SK-N-DZ (cell line): ENCODE results near the gene TOX2.

Experiments used
- DNase-seq: peaks from one replicate; pipeline ENCODE4 v3.0.0-alpha.2; 2015; ENCODE audit warnings: low spot score

TOX2 gene

GRCh38 chr20:43977252-43977651, 62.6 kb downstream of the TOX2 start:
- DNase-seq: no peak

GRCh38 chr20:43977962-43978361, 63.3 kb downstream of the TOX2 start:
- DNase-seq: no peak

- no peak for DNase-seq
These were observed 65.0 kb downstream of the TOX2 start for GRCh38 chr20:43979576-43980105.

GRCh38 chr20:43981540-43981939, 66.9 kb downstream of the TOX2 start:
- DNase-seq: no peak

GRCh38 chr20:43982016-43982415, 67.4 kb downstream of the TOX2 start:
- no peak for DNase-seq

GRCh38 chr20:43982886-43983285, 68.2 kb downstream of the TOX2 start:
- DNase-seq: no peak

- DNase-seq: no peak
These were observed 68.7 kb downstream of the TOX2 start for GRCh38 chr20:43983359-43983758.

- no peak for DNase-seq
These were observed 69.3 kb downstream of the TOX2 start for GRCh38 chr20:43983904-43984361.

GRCh38 chr20:43984587-43984986, 69.9 kb downstream of the TOX2 start:
- no peak for DNase-seq

GRCh38 chr20:43985121-43985520, 70.5 kb downstream of the TOX2 start:
- DNase-seq: no peak

GRCh38 chr20:43985608-43986316, 71.1 kb downstream of the TOX2 start:
- DNase-seq: no peak

- DNase-seq: no peak
These were observed 72.4 kb downstream of the TOX2 start for GRCh38 chr20:43987018-43987417.

- no peak for DNase-seq
These were observed 72.9 kb downstream of the TOX2 start for GRCh38 chr20:43987531-43987930.

GRCh38 chr20:43988451-43988850, 73.8 kb downstream of the TOX2 start:
- DNase-seq: no peak

- DNase-seq: no peak
These were observed 74.2 kb downstream of the TOX2 start for GRCh38 chr20:43988867-43989266.

- DNase-seq: no peak
These were observed 76.6 kb downstream of the TOX2 start for GRCh38 chr20:43991261-43991660.

- DNase-seq: no peak
These were observed 77.3 kb downstream of the TOX2 start for GRCh38 chr20:43991982-43992381.

GRCh38 chr20:43992885-43993284, 78.2 kb downstream of the TOX2 start:
- DNase-seq: no peak

- DNase-seq: no peak
These were observed 78.9 kb downstream of the TOX2 start for GRCh38 chr20:43993560-43993959.

- no peak for DNase-seq
These were observed 79.9 kb downstream of the TOX2 start for GRCh38 chr20:43994486-43995100.

GRCh38 chr20:43995645-43996044, 81.0 kb downstream of the TOX2 start:
- DNase-seq: no peak

GRCh38 chr20:43996240-43996930, 81.7 kb downstream of the TOX2 start:
- DNase-seq: no peak

GRCh38 chr20:43999848-44000247, 85.2 kb downstream of the TOX2 start:
- no peak for DNase-seq
